Stimulated activated CD4-positive, alpha-beta T cell treated with anti-CD3 and anti-CD28 coated beads, Interleukin-4, amount 100 ng/mL, for 1 hour (primary cell): Measurements from ENCODE around the gene TMEM62.
"Not testable (repeated sequence)": the region's sequence is repeated elsewhere in the genome, so short reads cannot be mapped to it uniquely, and the experiment has no call there.

ENCODE experiments used
- DNase-seq: peaks from one replicate; pipeline ENCODE4 v3.0.0-alpha.2; 2020

Gene TMEM62

GRCh38 chr15:43210807-43211206, 77.4 kb downstream of the TMEM62 start:
- DNase-seq: no peak

GRCh38 chr15:43211224-43211735, 77.9 kb downstream of the TMEM62 start:
- DNase-seq: no peak

- DNase-seq: no peak
These were observed 78.9 kb downstream of the TMEM62 start for GRCh38 chr15:43212299-43212698.

GRCh38 chr15:43212951-43213350, 79.6 kb downstream of the TMEM62 start:
- no peak for DNase-seq

GRCh38 chr15:43213466-43213865, 80.1 kb downstream of the TMEM62 start:
- DNase-seq: no peak

GRCh38 chr15:43214169-43214568, 80.8 kb downstream of the TMEM62 start:
- no peak for DNase-seq

- no peak for DNase-seq
These were observed 81.4 kb downstream of the TMEM62 start for GRCh38 chr15:43214592-43215295.

GRCh38 chr15:43215961-43216360, 82.6 kb downstream of the TMEM62 start:
- DNase-seq: no peak

GRCh38 chr15:43218908-43219706, 85.7 kb downstream of the TMEM62 start:
- DNase-seq: no peak

- DNase-seq: no peak
These were observed 86.8 kb downstream of the TMEM62 start for GRCh38 chr15:43219929-43220928.

GRCh38 chr15:43220991-43221403, 87.6 kb downstream of the TMEM62 start, which contains the start of gene EPB42:
Gene EPB42 (minus strand): TSS chr15:43221018. CDS start chr15:43220825, 193 bp downstream.
- no peak for DNase-seq

- DNase-seq: no peak
These were observed 88.0 kb downstream of the TMEM62 start for GRCh38 chr15:43221422-43221821.

GRCh38 chr15:43225201-43225949, 92.0 kb downstream of the TMEM62 start:
- DNase-seq: no peak

GRCh38 chr15:43225950-43226255, 92.5 kb downstream of the TMEM62 start:
- not testable (repeated sequence) for DNase-seq

GRCh38 chr15:43226436-43227305, 93.3 kb downstream of the TMEM62 start:
- DNase-seq: no peak

- DNase-seq: no peak
These were observed 96.6 kb downstream of the TMEM62 start for GRCh38 chr15:43229977-43230376.

- no peak for DNase-seq
These were observed 97.3 kb downstream of the TMEM62 start for GRCh38 chr15:43230640-43231115.

GRCh38 chr15:43232289-43232874, 99.0 kb downstream of the TMEM62 start:
- DNase-seq: no peak
